Panc1 (cell line): Measurements from ENCODE around the gene SLC6A6.

Experiments
- CTCF ChIP-seq: fragments of 450-650 bp; IDR thresholded peaks from 2 replicates; pipeline ENCODE4 v1.5.1; 2017; ENCODE audit warnings: mild to moderate bottlenecking
- POLR2AphosphoS5 ChIP-seq: IDR thresholded peaks from 2 replicates; pipeline ENCODE4 v1.6.1; 2012; ENCODE audit warnings: mild to moderate bottlenecking, low read depth, low read length, moderate library complexity
- REST ChIP-seq, 2 experiments: IDR thresholded peaks; 2 replicates each; pipeline ENCODE4 v1.6.1; 2011 to 2012; ENCODE audit warnings: low read depth in 2 of 2, control low read depth in 1 of 2, low read length in 1 of 2, mild to moderate bottlenecking in 1 of 2, moderate library complexity in 1 of 2; ENCODE audit not compliant: insufficient read depth in 1 of 2

DNA sequence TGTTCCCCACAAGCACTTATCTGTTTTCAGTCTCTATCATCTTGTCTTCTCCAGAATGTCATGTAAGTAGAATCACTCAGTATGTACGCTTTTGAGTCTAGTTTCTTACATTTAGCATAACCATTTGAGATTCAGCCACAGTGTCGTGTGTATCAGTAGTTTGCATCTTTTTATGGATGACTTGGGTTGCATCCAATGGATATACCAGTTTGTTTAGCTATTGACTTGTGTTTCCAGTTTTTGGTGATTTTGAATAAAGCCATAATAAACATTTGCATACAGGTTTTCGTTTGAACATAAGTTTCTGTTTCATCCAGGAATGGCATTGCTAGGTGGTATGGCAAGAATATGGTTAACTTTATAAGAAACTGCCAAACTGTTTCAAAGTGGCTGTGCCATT lies 125.7 kb downstream of the SLC6A6 start:
- TF ChIP-seq CTCF (no peak), REST (IDR thresholded peaks at IDR 0.05; ENCODE audit: insufficient read depth in 1 of 2, low read depth in 2 of 2, low read length in 1 of 2) (no peak), POLR2AphosphoS5 (no peak)
